ENCODE measurements around the gene ATRX. TPM values are rescaled to one million over a fixed set of nuclear protein-coding genes. Genes with fewer than 3 reads are reported as not detected.
"Not testable (repeated sequence)": the region's sequence is repeated elsewhere in the genome, so short reads cannot be mapped to it uniquely, and the experiment has no call there.

ATRX gene
- 10 to 100 TPM; 88.0 to 92.4 (median 89.6) TPM for polyA plus RNA-seq (ENCODE audit: insufficient read length in 3 of 3)

GRCh38 chrX:77785486-77786364 is at the start of gene ATRX:
ATRX (minus strand) TSS chrX:77786216; CDS start chrX:77786001, 215 bp downstream.
- peak; percentile 55 to 61 (median 61) for DNase-seq (ENCODE audit: low read depth in 3 of 3, low spot score in 2 of 3)

- not testable (repeated sequence) for DNase-seq (ENCODE audit: low read depth in 3 of 3, low spot score in 2 of 3)
Observed at GRCh38 chrX:77831544-77831943, 45.5 kb upstream of the ATRX start.

DNA sequence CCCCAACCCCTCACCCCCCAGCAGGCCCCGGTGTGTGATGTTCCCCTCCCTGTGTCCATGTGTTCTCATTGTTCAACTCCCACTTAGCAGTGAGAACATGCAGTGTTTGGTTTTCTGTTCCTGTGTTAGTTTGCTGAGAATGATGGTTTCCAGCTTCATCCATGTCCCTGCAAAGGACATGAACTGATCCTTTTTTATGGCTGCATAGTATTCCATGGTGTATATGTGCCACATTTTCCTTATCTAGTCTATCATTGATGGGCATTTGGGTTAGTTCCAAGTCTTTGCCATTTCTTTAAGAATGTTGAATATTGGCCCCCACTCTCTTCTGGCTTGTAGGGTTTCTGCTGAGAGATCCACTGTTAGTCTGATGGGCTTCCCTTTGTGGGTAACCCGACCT is 36.0 kb upstream of the ATRX start:
- not testable (repeated sequence) for DNase-seq (ENCODE audit: low read depth in 3 of 3, low spot score in 2 of 3)

DNA sequence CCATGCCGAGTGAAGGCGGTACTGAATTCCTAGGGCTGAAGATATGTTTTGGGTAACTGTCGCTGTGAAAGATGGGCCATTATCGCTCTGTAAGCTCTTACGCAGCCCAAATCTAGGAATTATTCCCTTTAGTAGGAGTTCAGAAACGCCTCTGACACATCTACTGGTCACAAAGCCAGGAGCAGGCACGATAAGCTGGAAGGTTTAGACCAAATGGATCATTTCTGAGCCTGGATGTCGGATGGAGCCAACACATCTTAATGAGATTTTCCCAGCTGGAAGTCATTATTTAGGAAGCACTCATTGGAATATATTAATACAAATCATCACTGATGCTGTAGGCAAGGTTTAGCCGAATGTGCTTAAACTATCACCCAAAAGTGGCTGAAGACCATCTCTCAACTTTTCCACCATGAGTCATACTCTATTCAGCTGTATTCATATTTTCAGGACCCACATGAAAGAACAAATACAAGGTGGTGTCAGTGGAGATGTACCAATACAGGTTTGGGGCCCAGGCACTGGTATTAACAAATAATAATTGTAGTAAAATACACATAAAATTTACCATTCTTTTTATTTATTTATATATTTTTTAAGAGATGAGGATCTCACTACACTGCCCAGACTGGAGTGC is 34.2 kb upstream of the ATRX start:
- DNase-seq (ENCODE audit: low read depth in 3 of 3, low spot score in 2 of 3), result no peak

GRCh38 chrX:77814210-77814609 is 28.2 kb upstream of the ATRX start:
- no peak for DNase-seq (ENCODE audit: low read depth in 3 of 3, low spot score in 2 of 3)

DNA sequence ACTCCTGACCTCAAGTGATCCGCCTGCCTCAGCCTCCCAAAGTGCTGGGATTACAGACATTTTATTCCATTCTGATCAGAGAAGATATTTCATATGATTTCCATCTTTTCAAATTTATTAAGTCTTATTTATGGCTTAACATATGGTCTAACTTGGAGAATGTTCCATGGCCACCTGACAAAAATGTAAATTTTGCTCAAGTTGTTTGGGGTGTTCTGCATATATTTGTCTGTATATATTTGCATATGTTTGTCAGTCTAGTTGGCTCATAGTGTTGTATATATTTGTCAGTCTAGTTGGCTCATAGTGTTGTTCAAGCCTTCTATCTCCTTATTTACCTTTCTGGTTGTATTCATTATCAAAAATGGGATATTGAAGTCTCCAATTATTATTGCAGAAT is 16.2 kb upstream of the ATRX start:
- DNase-seq (ENCODE audit: low read depth in 3 of 3, low spot score in 2 of 3), result no peak

DNA sequence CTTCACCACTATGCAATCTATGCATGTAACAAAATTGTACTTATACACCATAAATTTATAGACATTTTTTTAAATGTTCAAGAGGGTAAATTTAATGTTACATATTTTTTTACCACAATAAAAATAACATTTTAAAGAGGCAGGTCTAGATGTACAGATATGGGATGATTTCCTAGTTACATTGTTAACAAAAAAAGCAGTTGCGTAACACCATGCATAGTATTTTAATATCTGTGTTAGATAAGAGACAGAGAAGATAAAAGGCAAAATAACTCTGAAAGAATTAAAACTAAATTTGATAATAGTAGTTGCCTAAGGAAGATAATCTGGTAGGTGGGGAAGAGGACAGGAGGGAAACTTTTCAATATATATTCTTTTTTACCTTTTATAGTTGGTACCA is 9.1 kb upstream of the ATRX start:
- no peak for DNase-seq (ENCODE audit: low read depth in 3 of 3, low spot score in 2 of 3)

GRCh38 chrX:77793946-77794345 is 7.9 kb upstream of the ATRX start:
- DNase-seq (ENCODE audit: low read depth in 3 of 3, low spot score in 2 of 3), result no peak

GRCh38 chrX:77788050-77788449 is 2.0 kb upstream of the ATRX start:
- DNase-seq (ENCODE audit: low read depth in 3 of 3, low spot score in 2 of 3), result no peak

GRCh38 chrX:77786365-77786680 is 307 bp upstream of the ATRX start:
- DNase-seq (ENCODE audit: low read depth in 3 of 3, low spot score in 2 of 3), result no peak

GRCh38 chrX:77779695-77780094 is 6.3 kb downstream of the ATRX start:
- DNase-seq (ENCODE audit: low read depth in 3 of 3, low spot score in 2 of 3), result no peak

DNA sequence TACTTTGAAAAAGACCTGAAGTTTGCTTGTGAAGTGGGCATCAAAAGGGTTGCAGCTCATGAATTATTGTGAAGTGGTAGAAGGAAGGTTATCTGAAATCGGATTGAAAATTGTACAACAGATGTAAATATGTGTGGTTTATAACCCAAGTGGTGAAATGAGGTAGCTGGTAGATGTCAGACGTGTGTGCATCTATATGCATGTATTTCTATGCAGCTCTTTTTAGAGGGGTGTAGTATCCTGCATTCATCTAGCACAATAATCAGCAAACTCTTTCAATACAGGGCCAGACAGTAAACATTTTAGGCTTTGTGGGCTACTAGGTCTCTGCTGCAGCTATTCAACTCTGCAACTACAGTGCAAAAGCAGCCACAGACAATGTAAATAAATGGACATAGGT is 9.4 kb downstream of the ATRX start:
- no peak for DNase-seq (ENCODE audit: low read depth in 3 of 3, low spot score in 2 of 3)

DNA sequence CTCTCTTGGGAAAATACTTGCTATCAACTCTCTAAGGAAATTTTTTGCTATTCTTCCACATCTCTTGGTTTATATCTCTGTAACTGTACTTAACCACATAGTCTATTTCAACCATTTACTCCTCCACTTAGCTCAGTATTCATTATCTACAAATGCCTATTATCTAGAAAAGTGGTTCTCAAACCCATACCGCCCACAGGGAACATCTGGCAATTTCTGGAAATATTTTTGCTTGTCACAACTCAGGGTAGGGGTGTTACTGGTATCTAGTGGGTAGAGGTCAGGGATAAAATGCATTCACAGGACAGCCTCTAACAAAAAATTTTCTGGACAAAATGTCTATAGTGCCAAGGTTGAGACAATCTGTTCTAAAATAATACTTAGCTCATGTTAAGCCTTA is 14.4 kb downstream of the ATRX start:
- no peak for DNase-seq (ENCODE audit: low read depth in 3 of 3, low spot score in 2 of 3)

GRCh38 chrX:77768787-77769186 is 17.2 kb downstream of the ATRX start:
- no peak for DNase-seq (ENCODE audit: low read depth in 3 of 3, low spot score in 2 of 3)

GRCh38 chrX:77766212-77766611 is 19.8 kb downstream of the ATRX start:
- not testable (repeated sequence) for DNase-seq (ENCODE audit: low read depth in 3 of 3, low spot score in 2 of 3)

DNA sequence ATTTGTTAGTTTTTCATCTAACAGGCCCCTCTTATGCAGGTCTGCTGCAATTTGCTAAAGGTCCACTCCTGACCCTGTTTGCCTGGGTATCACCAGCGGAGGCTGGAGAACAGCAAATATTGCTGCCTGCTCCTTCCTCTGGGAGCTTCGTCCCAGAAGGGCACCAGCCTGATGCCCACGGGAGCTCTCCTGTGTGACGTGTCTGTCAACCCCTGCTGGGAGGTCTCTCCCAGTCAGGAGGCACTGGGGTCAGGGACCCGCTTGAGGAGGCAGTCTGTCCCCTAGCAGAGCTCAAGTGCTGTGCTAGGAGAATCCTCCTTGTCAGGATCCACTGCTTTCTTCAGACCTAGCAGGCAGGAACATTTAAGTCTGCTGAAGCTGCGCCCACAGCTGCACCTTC is 30.5 kb downstream of the ATRX start:
- no peak for DNase-seq (ENCODE audit: low read depth in 3 of 3, low spot score in 2 of 3)

- DNase-seq (ENCODE audit: low read depth in 3 of 3, low spot score in 2 of 3), result not testable (repeated sequence)
Observed at GRCh38 chrX:77753942-77754341, 32.1 kb downstream of the ATRX start.

- DNase-seq (ENCODE audit: low read depth in 3 of 3, low spot score in 2 of 3), result no peak
Observed at GRCh38 chrX:77749695-77750094, 36.3 kb downstream of the ATRX start.

DNA sequence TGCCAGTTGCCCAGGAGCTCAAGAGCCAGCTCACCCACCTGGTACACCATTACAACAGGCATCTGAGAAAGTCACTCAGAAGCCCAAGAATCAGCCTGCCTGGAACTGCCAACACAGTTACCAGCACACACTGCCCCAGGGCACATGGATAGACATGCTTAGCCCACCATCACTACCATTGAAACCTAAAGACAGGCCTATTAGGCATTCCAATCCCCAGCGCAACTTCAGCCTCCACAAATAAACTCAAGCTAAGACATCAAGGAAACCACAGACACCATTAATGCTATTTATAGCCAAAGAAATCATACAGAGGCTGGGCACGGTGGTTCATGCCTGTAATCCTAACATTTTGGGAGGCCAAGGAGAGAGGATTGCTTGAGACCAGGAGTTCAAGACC is 42.3 kb downstream of the ATRX start:
- DNase-seq (ENCODE audit: low read depth in 3 of 3, low spot score in 2 of 3), result no peak

DNA sequence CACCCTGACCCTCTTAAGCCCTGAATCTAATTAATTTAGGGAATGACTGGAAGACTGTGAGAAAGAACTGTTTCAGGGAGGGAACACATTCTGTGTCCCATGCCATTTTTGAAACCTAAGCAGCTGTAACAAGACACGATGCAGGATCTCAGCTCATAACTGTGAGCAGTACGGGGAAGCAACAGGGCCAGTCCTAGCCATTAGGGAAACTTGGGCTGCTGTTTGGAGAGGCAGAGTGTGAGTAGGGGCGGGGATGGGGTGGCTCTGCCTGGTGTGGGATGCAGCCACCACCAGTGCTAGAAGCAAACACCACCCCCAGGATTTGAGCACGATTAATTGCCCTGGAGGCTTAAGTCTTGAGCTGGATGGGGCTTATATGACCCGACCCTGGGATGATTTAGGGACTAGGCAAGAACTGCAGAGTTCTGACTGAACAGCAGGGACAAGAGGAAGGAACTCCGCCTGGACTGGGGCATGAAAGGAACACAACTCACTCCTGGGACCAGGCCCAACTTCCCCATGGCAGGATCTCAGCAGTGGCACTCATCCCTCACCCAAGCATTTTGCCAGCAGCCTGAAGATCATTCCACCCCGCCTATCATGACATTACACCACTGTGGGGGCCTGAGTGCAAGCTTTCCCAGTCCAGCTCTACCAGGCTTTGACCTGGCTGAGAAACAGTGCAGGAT is 43.1 kb downstream of the ATRX start:
- no peak for DNase-seq (ENCODE audit: low read depth in 3 of 3, low spot score in 2 of 3)

DNA sequence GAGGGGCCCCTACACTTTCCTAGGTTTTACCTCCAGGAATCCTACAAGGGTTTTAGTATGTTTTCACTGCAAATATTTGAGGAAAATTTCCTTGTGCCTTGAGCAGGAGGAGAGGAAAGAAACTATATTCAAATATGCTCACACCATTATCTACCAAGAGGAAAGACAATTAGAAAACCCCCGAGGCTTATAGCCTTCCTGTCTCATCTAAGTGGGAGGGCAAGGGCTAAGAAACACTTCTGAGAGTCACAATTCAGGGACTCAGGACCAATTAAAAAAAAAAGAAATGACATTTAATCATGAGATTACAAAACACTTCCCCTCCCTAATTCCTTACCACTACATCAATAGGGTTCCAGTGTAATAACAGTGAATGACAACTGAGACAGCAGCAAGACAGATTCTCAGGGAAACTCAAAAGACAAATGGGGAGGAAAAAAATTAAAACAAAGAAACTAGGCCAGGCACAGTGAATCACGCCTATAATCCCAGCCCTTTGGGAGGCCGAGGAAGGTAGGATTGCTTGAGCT is 45.6 kb downstream of the ATRX start:
- no peak for DNase-seq (ENCODE audit: low read depth in 3 of 3, low spot score in 2 of 3)
